PFSK-1 (cell line): ENCODE data around the gene STXBP1.

Source experiments
- POLR2AphosphoS5 ChIP-seq: IDR thresholded peaks from 2 replicates; pipeline ENCODE4 v1.6.1; 2012; ENCODE audit warnings: low read depth, mild to moderate bottlenecking, control low read depth, low read length, moderate library complexity
- REST ChIP-seq, 2 experiments: IDR thresholded peaks; 2 replicates each; pipeline versions ENCODE4 v1.6.1 to v1.8.0; 2011 to 2012; ENCODE audit warnings: low read depth in 2 of 2, low read length in 2 of 2, control low read depth in 1 of 2, inconsistent platforms in 1 of 2, mild to moderate bottlenecking in 1 of 2, moderate library complexity in 1 of 2; ENCODE audit not compliant: insufficient read depth in 1 of 2

DNA sequence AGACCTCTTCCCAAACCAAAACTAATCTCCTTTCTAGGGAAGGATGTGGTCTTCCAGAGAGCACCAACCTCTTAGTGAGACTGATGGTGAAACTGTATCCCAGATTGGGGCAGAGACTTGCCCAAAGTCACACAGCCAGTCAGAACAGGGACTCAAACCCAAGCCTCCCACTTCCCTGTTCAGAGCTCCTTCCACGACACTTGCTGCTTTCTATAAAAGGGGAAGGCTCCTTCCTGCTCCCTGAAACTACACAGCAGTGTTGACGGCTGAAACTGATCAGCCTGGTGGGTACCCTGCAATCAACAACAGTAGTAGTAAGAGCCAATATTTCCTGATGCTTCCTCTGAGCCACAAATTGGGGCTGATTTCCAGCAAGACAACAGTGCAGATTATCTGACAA lies 121.5 kb downstream of the STXBP1 start:
- no peak for TF ChIP-seq POLR2AphosphoS5
- no peak for TF ChIP-seq REST (IDR thresholded peaks at IDR 0.05; ENCODE audit: insufficient read depth in 1 of 2, low read depth in 2 of 2, low read length in 2 of 2)
